Endodermal cell (in vitro differentiated cells): Measurements from ENCODE around the gene BEND3. TPM values are rescaled to one million over a fixed set of nuclear protein-coding genes. Genes with fewer than 3 reads are reported as not detected.

ENCODE experiments used
- DNase-seq: peaks from one replicate; pipeline ENCODE4 v3.0.0-alpha.2; 2017
- H3K27ac ChIP-seq: 2 replicates; pipeline ENCODE4 v1.5.1; 2013; ENCODE audit warnings: mild to moderate bottlenecking, low read depth, low read length, moderate library complexity
- H3K27me3 ChIP-seq: 2 replicates; pipeline ENCODE4 v1.6.1; 2013; ENCODE audit warnings: mild to moderate bottlenecking, low read length, moderate library complexity; ENCODE audit not compliant: insufficient read depth, control insufficient read depth, poor library complexity, severe bottlenecking
- H3K36me3 ChIP-seq: 2 replicates; pipeline ENCODE4 v1.7.0; 2013; ENCODE audit warnings: mild to moderate bottlenecking, low read length, moderate library complexity; ENCODE audit not compliant: control insufficient read depth, insufficient read depth
- H3K4me1 ChIP-seq: one replicate; pipeline ENCODE4 v1.7.0; 2013; ENCODE audit warnings: low read length; ENCODE audit not compliant: control insufficient read depth, insufficient read depth
- H3K4me3 ChIP-seq: 2 replicates; pipeline ENCODE4 v1.5.1; 2013; ENCODE audit warnings: mild to moderate bottlenecking, low read length, moderate library complexity
- H3K9ac ChIP-seq: 2 replicates; pipeline ENCODE4 v1.6.1; 2013; ENCODE audit warnings: mild to moderate bottlenecking, low read length, moderate library complexity; ENCODE audit not compliant: poor library complexity, severe bottlenecking; ENCODE audit errors: extremely low read depth
- H3K9me3 ChIP-seq: 2 replicates; pipeline ENCODE4 v1.6.1; 2013; ENCODE audit warnings: mild to moderate bottlenecking, low read length, moderate library complexity; ENCODE audit not compliant: control insufficient read depth
- H3K27ac Mint-ChIP-seq: 2 replicates; pipeline ENCODE4 v1.8.0; 2020; ENCODE audit warnings: mixed read lengths
- H3K27me3 Mint-ChIP-seq: 2 replicates; pipeline ENCODE4 v1.8.0; 2021; ENCODE audit warnings: mild to moderate bottlenecking, mixed read lengths; ENCODE audit not compliant: insufficient read depth
- H3K36me3 Mint-ChIP-seq: 2 replicates; pipeline ENCODE4 v1.8.0; 2020; ENCODE audit warnings: low read depth, mixed read lengths
- H3K4me1 Mint-ChIP-seq: 2 replicates; pipeline ENCODE4 v1.8.0; 2020; ENCODE audit warnings: mixed read lengths
- H3K4me3 Mint-ChIP-seq: 2 replicates; pipeline ENCODE4 v1.8.0; 2020; ENCODE audit warnings: mild to moderate bottlenecking, moderate library complexity, mixed read lengths
- H3K9me3 Mint-ChIP-seq: 2 replicates; pipeline ENCODE4 v1.8.0; 2020; ENCODE audit warnings: mild to moderate bottlenecking, mixed read lengths
- CTCF ChIP-seq: fragments of 200-600 bp; sonication (generic); conservative IDR thresholded peaks from 2 replicates; pipeline ENCODE4 v1.5.0; 2021; ENCODE audit warnings: antibody characterized with exemption, mild to moderate bottlenecking
- WGBS, 2 experiments: methylation state at CpG; one replicate each; pipeline versions ENCODE4 v1.1.5 to v1.1.7; 2013; ENCODE audit warnings: missing lambda C conversion rate in 2 of 2, mixed read lengths in 1 of 2; ENCODE audit not compliant: insufficient coverage in 1 of 2, insufficient read length in 1 of 2; 5-methylcytosine and 5-hydroxymethylcytosine counted together
- total RNA-seq, 2 donors: library from RNA; stranded (reverse); fragmentation: NEBNext Ultra II Directional in 1 of 2; extraction: Animal tissue kit (Norgen Biotek cat#: 25700) in 1 of 2; gene quantifications; 2 replicates in 1 of 2; 3 replicates in 1 of 2; pipeline ENCODE4 v1.2.1, GENCODE V29; 2021

Gene BEND3
- total RNA-seq, 2 donors from 2014 or later = 18.0 to 28.6 TPM

- Histone ChIP-seq H3K9me3 (no peaks in the 10 kb centered on the region), H3K4me1 (peaks cover 10% of the 10 kb centered on the region), H3K9ac (peak overlapping the region; percentile 73), H3K4me3 (peak overlapping the region; percentile 86), H3K27ac (peak overlapping the region; percentile 96), H3K36me3 (peaks cover 8% of the 10 kb centered on the region), H3K27me3 (no peaks in the 10 kb centered on the region)
- H3K27me3 Mint-ChIP-seq = no peaks in the 10 kb centered on the region
- peak overlapping the region; percentile 94 for H3K27ac Mint-ChIP-seq
- H3K4me3 Mint-ChIP-seq = peak overlapping the region; percentile 69
- peaks cover 32% of the 10 kb centered on the region for H3K4me1 Mint-ChIP-seq
- peaks cover 11% of the 10 kb centered on the region for H3K36me3 Mint-ChIP-seq
- WGBS, 2 experiments = 0% methylated on average over 7 to 15 of the region's 15 CpGs
- TF ChIP-seq CTCF = peak; percentile 51
- H3K9me3 Mint-ChIP-seq = no peaks in the 10 kb centered on the region
- peak; percentile 85 for DNase-seq
These were observed 1.1 kb upstream of the BEND3 start for GRCh38 chr6:107116328-107116892.

- WGBS, 2 experiments = 0 to 2% methylated on average over 11 to 45 of the region's 45 CpGs
- peak overlapping the region; percentile 73 for H3K9ac ChIP-seq
- H3K4me1 Mint-ChIP-seq = peaks cover 27% of the 10 kb centered on the region
These were observed 496 bp upstream of the BEND3 start for GRCh38 chr6:107115695-107116327.

More at GRCh38 chr6:107115695-107116327, 496 bp upstream of the BEND3 start:
- Mint-ChIP-seq H3K27me3 (no peaks in the 10 kb centered on the region), H3K9me3 (no peaks in the 10 kb centered on the region), H3K36me3 (peaks cover 11% of the 10 kb centered on the region), H3K4me3 (peak overlapping the region; percentile 69), H3K27ac (peak overlapping the region; percentile 94)
- Histone ChIP-seq H3K9me3 (no peaks in the 10 kb centered on the region), H3K4me1 (peaks cover 8% of the 10 kb centered on the region), H3K27me3 (no peaks in the 10 kb centered on the region), H3K4me3 (peak overlapping the region; percentile 86), H3K27ac (peak overlapping the region; percentile 96), H3K36me3 (peaks cover 8% of the 10 kb centered on the region)
- TF ChIP-seq CTCF = no peak
- DNase-seq = peak; percentile 92
